Fibroblast of pulmonary artery (primary cell): Measurements from ENCODE around the gene RETN.
"Not testable (repeated sequence)": the region's sequence is repeated elsewhere in the genome, so short reads cannot be mapped to it uniquely, and the experiment has no call there.

Experiments used
- DNase-seq: peaks from one replicate; pipeline ENCODE4 v3.0.0-alpha.2; 2010; ENCODE audit warnings: low read depth
- H3K4me3 ChIP-seq: replicated peaks from 2 replicates; pipeline ENCODE4 v1.5.1; 2011; ENCODE audit warnings: low read depth, mild to moderate bottlenecking, control low read depth, low read length, moderate library complexity
- TF ChIP-seq, protein P1 (sequence below): IDR thresholded peaks from 2 replicates; pipeline ENCODE4 v1.5.1; 2011; ENCODE audit warnings: mild to moderate bottlenecking, control low read depth, low read length, inconsistent platforms; ENCODE audit errors: missing control alignments

The RETN gene

DNA sequence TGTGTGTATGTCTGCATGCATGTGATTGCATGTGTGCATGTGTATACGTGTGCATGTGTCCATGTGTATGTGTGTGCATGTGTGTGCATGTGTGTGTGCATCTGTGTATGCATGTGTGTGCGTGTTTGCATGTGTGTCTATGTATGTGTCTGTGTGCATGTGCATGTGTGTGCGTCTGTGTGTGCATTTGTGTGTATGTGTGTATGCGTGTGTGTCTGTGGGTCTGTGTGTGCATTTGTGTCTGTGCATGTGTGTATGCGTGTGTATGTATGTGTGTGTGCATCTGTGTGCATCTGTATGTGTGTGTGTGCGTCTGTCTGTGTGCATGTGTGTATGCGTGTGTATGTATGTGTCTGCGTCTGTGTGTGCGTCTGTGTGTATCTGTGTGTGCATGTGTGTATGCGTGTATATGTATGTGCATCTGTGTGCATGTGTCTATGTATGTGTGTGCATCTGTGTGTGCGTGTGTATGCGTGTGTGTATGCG, 28.9 kb upstream of the RETN start:
- DNase-seq, result no peak
- TF ChIP-seq, protein P1, sequence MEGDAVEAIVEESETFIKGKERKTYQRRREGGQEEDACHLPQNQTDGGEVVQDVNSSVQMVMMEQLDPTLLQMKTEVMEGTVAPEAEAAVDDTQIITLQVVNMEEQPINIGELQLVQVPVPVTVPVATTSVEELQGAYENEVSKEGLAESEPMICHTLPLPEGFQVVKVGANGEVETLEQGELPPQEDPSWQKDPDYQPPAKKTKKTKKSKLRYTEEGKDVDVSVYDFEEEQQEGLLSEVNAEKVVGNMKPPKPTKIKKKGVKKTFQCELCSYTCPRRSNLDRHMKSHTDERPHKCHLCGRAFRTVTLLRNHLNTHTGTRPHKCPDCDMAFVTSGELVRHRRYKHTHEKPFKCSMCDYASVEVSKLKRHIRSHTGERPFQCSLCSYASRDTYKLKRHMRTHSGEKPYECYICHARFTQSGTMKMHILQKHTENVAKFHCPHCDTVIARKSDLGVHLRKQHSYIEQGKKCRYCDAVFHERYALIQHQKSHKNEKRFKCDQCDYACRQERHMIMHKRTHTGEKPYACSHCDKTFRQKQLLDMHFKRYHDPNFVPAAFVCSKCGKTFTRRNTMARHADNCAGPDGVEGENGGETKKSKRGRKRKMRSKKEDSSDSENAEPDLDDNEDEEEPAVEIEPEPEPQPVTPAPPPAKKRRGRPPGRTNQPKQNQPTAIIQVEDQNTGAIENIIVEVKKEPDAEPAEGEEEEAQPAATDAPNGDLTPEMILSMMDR, result no peak
- H3K4me3 ChIP-seq, result no peak overlapping the region

DNA sequence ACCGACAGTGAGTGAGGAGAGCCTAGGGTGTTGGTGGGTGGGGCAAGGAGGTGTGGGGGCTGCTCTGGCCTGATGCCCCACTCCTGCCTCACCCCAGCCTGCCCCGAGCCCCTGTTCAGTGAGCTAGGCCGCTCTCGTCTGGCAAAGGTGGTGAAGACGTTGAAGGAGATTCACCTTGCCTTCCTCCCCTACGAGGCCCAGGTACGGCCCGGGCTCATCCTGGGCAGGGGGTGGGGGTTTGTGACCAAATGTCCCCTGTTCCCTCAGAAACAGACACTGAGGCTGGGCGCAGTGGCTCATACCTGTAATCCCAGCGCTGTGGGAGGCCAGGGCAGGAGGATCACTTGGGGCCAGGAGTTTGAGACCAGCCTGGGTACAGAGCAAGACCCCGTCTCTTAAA, 28.0 kb upstream of the RETN start:
- TF ChIP-seq, protein P1, result no peak
- no peak overlapping the region for H3K4me3 ChIP-seq
- DNase-seq, result no peak

DNA sequence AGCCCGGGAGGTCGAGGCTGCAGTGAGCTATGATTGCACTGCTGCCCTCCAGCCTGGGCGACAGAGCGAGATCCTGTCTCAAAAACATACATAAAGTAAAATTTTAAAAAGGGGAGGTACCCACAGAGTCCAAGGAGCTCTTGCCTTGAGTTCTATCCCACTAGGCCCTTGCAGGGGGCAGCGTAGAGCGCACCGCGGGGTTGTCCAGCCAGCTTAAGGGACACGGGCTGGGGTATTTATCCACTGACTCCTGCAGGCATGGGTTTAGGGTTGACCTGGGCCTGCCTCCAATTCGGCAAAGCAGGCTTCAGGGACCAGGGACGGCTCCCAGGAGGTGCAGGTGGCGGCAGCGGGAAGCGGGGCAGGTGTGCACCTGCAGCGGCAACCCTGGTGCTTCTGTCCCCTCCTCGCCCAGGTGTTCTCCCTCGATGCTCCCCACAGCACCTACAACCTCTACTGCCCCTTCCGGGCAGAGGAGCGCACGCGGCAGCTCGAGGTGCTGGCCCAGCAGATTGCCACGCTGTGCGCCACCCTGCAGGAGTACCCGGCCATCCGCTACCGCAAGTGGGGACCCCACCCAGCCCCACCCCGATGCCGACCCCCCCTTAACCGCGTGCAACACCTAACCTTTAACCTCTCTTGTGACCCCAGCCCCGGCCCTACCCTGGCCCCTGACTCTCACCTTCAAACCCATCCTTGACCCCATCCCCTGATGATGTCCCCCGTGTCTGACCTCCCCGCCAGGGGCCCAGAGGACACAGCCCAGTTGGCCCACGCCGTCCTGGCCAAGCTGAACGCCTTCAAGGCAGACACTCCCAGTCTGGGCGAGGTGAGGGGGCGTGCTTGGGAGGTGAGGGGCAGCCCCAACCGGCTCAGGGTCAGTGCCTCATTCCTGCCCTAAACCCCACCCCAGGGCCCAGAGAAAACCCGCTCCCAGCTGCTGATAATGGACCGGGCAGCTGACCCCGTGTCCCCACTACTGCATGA, 27.3 kb upstream of the RETN start:
- H3K4me3 ChIP-seq, result no peak overlapping the region
- no peak for DNase-seq
- TF ChIP-seq, protein P1, result no peak

DNA sequence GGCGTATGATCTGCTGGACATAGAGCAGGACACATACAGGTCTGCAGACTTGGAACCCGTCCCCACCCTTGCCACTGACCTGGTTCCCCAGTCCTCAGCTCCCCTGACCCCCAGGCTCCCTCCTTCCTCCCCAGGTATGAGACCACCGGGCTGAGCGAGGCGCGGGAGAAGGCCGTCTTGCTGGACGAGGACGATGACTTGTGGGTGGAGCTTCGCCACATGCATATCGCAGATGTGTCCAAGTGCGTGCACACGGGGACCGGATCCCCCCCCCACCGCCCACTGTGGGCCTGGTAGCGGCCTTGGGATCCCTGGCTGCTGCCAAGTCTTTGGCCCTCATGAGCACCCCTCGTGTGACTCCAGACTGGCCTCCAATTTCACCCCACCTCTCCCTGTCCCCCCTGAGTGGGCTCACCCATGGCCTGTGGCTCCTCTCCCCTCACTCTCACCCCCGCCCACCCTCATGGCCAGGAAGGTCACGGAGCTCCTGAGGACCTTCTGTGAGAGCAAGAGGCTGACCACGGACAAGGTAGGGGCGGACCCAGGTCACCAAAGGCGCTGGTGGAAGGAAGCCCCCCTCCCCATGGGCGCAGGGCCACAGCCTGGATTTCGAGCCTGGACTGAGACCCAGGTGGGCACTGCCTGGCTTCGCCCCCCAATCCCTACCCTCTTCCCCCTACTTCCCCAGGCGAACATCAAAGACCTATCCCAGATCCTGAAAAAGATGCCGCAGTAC, 26.4 kb upstream of the RETN start:
- H3K4me3 ChIP-seq, result no peak overlapping the region
- TF ChIP-seq, protein P1, result no peak
- DNase-seq, result no peak

DNA sequence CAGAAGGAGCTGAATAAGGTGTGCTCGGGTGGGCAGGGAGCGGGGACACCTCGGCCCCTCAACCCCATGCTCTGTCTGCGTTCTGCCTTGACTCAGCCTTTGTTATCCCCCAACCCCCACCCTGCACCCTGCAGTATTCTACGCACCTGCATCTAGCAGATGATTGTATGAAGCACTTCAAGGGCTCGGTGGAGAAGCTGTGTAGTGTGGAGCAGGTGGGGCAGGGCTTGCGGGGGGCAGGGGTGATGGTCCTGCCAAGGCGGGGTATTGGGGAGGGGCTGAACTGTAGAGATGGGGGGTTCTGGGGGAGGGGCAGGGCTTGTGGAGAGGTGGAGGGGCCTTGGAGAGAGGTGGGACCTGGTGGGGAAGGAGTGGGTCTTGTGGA, 25.8 kb upstream of the RETN start:
- TF ChIP-seq, protein P1, result no peak
- no peak for DNase-seq
- no peak overlapping the region for H3K4me3 ChIP-seq

DNA sequence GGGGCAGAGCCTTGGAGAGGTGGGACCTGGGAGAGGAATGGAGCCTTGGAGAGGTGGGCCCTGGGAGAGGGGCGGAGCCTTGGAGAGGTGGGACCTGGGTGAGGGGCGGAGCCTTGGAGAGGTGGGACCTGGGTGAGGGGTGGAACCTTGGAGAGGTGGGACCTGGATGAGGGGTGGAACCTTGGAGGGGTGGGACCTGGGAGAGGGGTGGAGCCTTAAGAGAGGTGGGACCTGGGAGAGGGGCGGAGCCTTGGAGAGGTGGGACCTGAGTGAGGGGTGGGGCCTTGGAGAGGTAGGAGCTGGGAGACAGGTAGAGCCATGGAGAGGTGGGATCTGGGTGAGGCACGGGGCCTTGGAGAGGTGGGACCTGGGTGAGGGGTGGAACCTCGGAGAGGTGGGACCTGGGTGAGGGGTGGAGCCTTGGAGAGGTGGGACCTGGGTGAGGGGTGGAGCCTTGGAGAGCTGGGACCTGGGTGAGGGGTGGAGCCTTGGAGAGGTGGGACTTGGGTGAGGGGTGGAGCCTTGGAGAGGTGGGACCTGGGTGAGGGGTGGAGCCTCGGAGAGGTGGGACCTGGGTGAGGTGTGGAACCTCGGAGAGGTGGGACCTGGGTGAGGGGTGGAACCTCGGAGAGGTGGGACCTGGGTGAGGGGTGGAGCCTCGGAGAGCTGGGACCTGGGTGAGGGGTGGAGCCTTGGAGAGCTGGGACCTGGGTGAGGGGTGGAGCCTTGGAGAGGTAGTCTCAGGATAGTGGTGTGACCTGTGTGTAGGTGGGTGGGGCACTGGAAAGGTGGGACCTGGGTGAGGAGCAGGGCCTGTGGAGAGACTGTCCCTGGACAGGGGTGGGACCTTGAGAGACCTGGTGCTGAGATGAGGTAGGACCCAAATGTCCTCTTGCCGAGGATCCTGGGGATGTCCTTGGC, 25.0 kb upstream of the RETN start:
- H3K4me3 ChIP-seq, DNase-seq: not testable (repeated sequence)

DNA sequence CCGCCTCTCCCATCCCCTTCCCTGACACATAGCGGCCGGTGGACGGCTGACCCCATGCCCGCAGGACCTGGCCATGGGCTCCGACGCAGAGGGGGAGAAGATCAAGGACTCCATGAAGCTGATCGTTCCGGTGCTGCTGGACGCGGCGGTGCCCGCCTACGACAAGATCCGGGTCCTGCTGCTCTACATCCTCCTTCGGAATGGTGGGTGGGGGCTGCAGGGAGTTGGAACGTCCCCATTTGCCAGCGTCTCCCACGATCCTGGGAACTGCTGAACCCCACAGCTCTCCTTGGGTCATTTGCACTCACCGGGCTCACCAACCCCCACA, 24.3 kb upstream of the RETN start:
- DNase-seq, result no peak
- TF ChIP-seq, protein P1, result no peak
- H3K4me3 ChIP-seq, result no peak overlapping the region
